OCI-LY3 (cell line): Measurements from ENCODE around the gene SYT10.

Experiments
- H2AFZ ChIP-seq: fragments of 200-600, 300-600 bp; shearing (Covaris generic); 2 replicates; pipeline ENCODE4 v1.6.0; 2014; ENCODE audit warnings: antibody characterized with exemption, low read depth, low read length
- H3K27ac ChIP-seq: fragments of 200-600, 300-600 bp; sonication (generic); 2 replicates; pipeline ENCODE4 v1.5.1; 2014; ENCODE audit warnings: mild to moderate bottlenecking, low read length, moderate library complexity, mixed read lengths
- H3K27me3 ChIP-seq: fragments of 200-600, 300-600 bp; sonication (generic); 2 replicates; pipeline ENCODE4 v1.6.1; 2014; ENCODE audit warnings: low read depth, low read length, mixed read lengths
- H3K36me3 ChIP-seq: fragments of 200-600, 300-600 bp; sonication (generic); replicated peaks from 2 replicates; pipeline ENCODE3; 2014; ENCODE audit warnings: low read depth, low read length, mixed read lengths
- H3K4me1 ChIP-seq: fragments of 300-600, 200-600 bp; sonication (generic); 2 replicates; pipeline ENCODE4 v1.6.1; 2014; ENCODE audit warnings: low read length, mixed read lengths
- H3K4me2 ChIP-seq: fragments of 200-600, 300-600 bp; sonication (generic); 2 replicates; pipeline ENCODE4 v1.6.1; 2014; ENCODE audit warnings: low read length, mixed read lengths
- H3K4me3 ChIP-seq: fragments of 300-600, 200-600 bp; sonication (generic); 2 replicates; pipeline ENCODE4 v1.5.1; 2014; ENCODE audit warnings: antibody characterized with exemption, mild to moderate bottlenecking, low read length, moderate library complexity
- H3K79me2 ChIP-seq: fragments of 300-600, 200-600 bp; shearing (Covaris generic); 2 replicates; pipeline ENCODE4 v1.6.1; 2014; ENCODE audit warnings: mild to moderate bottlenecking, low read length, mixed read lengths
- H3K9ac ChIP-seq: fragments of 300-600, 200-600 bp; shearing (Covaris generic); 2 replicates; pipeline ENCODE4 v1.6.0; 2014; ENCODE audit warnings: mild to moderate bottlenecking, low read length, moderate library complexity
- H3K9me3 ChIP-seq: fragments of 200-600, 300-600 bp; shearing (Covaris generic); 2 replicates; pipeline ENCODE4 v1.6.1; 2014; ENCODE audit warnings: low read length, mixed read lengths; ENCODE audit not compliant: insufficient read depth
- H4K20me1 ChIP-seq: fragments of 200-600, 300-600 bp; sonication (generic); 2 replicates; pipeline ENCODE4 v1.6.1; 2016; ENCODE audit warnings: low read length, mixed read lengths; ENCODE audit not compliant: insufficient read depth
- CTCF ChIP-seq: fragments of 200-600, 300-600 bp; sonication (generic); IDR thresholded peaks from 2 replicates; pipeline ENCODE4 v1.5.1; 2014; ENCODE audit warnings: antibody characterized with exemption, low read length, low read depth
- EZH2phosphoT487 ChIP-seq: fragments of 200-600 bp; shearing (Covaris generic); IDR thresholded peaks from 2 replicates; pipeline ENCODE4 v1.6.1; 2018; ENCODE audit warnings: antibody characterized with exemption, mixed run types, low read depth

Gene SYT10

DNA sequence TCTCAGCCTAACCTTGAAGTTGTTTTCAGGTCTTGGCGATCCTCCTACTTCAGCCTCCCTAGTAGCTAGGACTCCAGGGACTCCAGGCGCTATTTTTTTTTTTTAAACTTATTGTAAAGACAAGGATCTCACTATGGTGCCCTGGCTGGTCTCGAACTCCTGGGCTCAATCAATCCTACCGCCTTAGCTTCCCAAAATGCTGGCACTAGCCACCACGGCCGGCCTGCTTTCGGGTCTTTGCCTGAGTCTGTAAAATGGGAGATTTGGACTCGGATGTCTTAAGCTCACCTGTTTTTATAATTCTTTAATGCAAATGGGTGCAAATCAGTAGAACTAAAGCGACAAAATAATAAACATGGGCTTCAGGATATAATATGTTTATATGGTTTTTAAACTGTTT, 858 bp upstream of the SYT10 start:
- no peak for TF ChIP-seq EZH2phosphoT487
- TF ChIP-seq CTCF: no peak
- Histone ChIP-seq H4K20me1 (no peaks in the 10 kb centered on the region), H3K9ac (no peak overlapping the region), H3K4me3 (no peak overlapping the region), H3K4me1 (peaks cover 31% of the 10 kb centered on the region), H3K9me3 (peaks cover 11% of the 10 kb centered on the region; the same call in 1 of the 2 replicates), H3K36me3 (no peaks in the 10 kb centered on the region), H3K27ac (no peak overlapping the region), H3K4me2 (no peak overlapping the region), H3K79me2 (no peaks in the 10 kb centered on the region), H3K27me3 (no peaks in the 10 kb centered on the region), H2AFZ (no peak overlapping the region)

- H3K27me3 ChIP-seq: no peaks in the 10 kb centered on the region
- no peaks in the 10 kb centered on the region for H3K79me2 ChIP-seq
- no peaks in the 10 kb centered on the region for H3K36me3 ChIP-seq
- H3K4me1 ChIP-seq: peaks cover 30% of the 10 kb centered on the region
- no peak overlapping the region for H3K4me3 ChIP-seq
- H2AFZ ChIP-seq: no peak overlapping the region
- peaks cover 13% of the 10 kb centered on the region; the same call in 1 of the 2 replicates for H3K9me3 ChIP-seq
- H3K27ac ChIP-seq: no peak overlapping the region
- H3K4me2 ChIP-seq: no peak overlapping the region
- no peak for TF ChIP-seq EZH2phosphoT487
- no peak for TF ChIP-seq CTCF
- H4K20me1 ChIP-seq: no peaks in the 10 kb centered on the region
- H3K9ac ChIP-seq: no peak overlapping the region
These were observed 600 bp downstream of the SYT10 start for GRCh38 chr12:33438851-33439586.

DNA sequence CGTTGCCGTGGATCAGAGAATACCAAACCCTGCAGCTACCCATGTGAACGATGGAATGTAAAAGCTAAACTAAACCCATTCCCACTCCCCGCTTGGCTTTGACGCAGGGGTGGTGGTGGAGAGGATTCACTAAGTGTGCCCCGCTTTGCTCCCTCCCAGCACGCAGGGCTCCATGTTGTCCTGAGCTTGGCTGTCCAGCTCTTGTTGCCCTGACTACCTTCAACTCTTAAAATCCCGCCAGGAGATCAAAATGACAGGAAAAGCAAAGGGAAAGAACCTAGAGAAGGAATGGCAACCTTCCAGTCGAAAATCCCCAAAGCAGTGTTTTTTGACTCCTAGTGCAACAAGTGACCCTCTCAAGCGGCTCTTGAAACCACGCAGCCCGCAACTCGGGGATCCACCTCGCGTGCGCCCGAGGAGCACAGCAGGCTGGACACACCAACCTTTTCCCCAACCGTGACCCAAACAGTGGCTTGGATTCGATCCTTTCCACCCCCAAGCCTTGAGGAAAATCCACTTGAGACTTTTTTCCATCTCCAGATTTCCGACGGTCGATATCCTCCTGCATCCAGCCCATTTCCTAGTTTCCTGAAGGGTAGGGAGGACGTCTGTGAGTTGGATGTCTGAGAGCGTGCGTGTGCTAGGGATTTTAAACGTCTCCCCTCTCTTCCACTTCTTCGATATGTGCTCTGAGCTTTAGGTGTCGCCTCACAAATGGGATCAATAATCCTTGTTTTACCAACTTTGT, 1.4 kb downstream of the SYT10 start:
- TF ChIP-seq EZH2phosphoT487 (no peak), CTCF (no peak)
- Histone ChIP-seq H3K27ac (no peak overlapping the region), H3K9ac (no peak overlapping the region), H3K4me2 (no peak overlapping the region), H4K20me1 (no peaks in the 10 kb centered on the region), H3K4me3 (no peak overlapping the region), H3K36me3 (no peaks in the 10 kb centered on the region), H3K9me3 (peaks cover 7% of the 10 kb centered on the region; the same call in 1 of the 2 replicates), H3K79me2 (no peaks in the 10 kb centered on the region), H3K27me3 (no peaks in the 10 kb centered on the region), H2AFZ (no peak overlapping the region), H3K4me1 (peaks cover 23% of the 10 kb centered on the region)

DNA sequence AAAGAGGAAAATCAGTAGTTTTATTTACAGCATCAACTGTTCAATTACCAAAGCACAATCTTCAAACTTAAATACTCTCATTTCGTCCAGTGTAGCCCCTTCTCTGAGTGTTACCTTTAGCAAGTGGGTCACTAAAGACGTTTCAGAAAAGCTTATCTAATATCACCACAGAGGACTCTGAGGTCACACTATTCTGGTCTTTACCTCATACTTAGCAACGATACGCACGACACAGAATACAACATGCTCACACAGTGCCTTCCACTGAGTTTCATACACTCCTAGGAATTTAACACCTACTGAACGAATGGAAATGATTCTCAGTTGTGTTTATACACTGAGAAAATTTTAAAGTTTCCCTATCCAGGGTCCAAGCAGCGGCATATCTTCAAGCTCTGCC, 2.0 kb downstream of the SYT10 start:
- Histone ChIP-seq H2AFZ (no peak overlapping the region), H3K79me2 (no peaks in the 10 kb centered on the region), H3K36me3 (no peaks in the 10 kb centered on the region), H4K20me1 (no peaks in the 10 kb centered on the region), H3K9ac (no peak overlapping the region), H3K9me3 (peaks cover 7% of the 10 kb centered on the region; the same call in 1 of the 2 replicates), H3K27ac (no peak overlapping the region), H3K4me2 (no peak overlapping the region), H3K27me3 (no peaks in the 10 kb centered on the region), H3K4me1 (peaks cover 17% of the 10 kb centered on the region), H3K4me3 (no peak overlapping the region)
- TF ChIP-seq CTCF: no peak
- no peak for TF ChIP-seq EZH2phosphoT487
